Activated CD8-positive, alpha-beta memory T cell treated with anti-CD3 and anti-CD28 coated beads for 24 hours (primary cell): ENCODE measurements around the gene ALDH3B2.
A peak's percentile ranks its signal among the peaks of the same experiment; 100 is the strongest.
"Not testable (repeated sequence)": the region's sequence is repeated elsewhere in the genome, so short reads cannot be mapped to it uniquely, and the experiment has no call there.

ENCODE experiments used
- DNase-seq: peaks from one replicate; pipeline ENCODE4 v3.0.0-alpha.2; 2020

ALDH3B2 gene

DNA sequence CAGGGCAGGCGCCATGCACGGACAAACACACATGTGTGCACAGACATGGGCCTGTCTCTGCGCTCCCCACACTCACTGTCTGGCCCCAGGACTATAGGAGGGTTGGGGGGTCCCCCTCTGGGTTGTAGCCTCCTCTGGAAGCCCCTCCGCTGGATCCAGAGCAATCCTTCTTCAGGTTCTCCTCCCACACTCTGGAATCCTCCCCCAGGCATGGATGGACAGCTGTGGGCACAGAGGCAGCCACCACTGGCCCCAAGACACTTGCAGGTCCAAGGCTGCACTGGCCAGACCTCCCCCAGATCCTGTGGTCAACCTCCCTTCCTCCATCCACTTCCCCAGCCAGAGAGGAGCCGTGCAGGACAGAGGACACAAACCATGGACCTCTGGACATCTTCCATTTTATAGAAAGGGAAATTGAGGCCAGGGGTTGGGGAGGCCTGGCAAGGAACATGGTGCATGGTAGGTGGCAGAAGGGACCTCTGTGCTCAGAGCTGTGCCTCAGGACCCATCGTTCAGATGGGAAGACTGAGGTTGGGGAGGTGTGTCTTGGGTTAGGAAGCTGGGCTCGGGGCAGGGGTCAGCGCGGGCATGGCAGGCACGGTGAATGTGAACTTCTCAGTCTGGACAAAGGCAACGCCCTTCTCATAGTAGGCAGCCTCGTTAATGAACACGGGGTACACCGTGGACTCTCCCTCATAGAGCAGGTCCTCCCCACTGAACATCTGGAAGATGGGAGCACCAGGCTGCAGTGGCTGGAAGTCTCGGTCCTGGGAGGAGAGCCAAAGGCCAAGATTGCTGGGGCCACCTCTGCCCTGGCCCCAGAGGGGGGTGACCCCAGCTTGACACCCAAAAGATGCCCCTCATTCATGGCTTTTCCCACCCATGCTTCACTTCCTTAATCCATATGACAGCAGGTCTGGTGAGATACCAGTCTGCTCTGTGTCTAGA is 32.0 kb downstream of the ALDH3B2 start:
- no peak for DNase-seq

DNA sequence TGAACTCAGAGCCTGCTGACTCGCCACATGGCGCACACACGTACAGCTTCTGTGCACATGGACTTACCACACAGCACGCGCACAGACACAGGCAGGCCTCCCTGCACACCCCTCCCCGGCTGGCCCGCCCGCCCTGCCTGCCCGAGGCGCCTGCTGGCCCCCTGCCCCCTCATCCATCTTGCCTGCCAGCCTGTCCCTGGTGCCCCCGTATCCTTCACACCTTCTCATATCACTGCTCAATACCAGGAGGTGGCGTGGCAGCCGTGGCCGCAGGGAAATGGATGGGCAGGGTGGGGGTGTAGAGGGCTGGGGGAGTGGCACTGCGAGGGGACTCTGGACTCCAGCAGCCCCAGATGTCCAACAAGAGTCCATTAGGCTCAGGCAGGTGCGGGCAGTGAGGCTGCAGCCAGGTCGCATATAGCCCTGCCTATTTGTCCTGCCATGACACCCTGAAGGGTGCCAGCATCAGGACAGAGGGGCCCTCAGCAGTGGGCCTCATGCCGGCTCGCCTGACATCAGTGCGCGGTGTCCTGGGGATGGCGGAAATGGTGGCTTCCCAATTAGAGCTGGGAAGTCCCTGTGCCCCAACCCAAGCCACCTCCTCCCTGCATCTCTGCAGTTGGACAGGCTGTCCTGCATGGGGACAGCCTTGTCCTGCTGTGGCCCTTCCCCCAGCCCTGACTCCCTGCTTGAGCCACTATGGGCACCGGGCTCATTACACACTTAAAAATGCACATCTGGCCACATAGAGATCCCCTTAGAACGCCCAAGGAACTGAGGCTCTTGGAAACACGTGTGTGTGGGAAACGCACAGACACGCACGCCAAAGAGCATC is 32.9 kb downstream of the ALDH3B2 start:
- no peak for DNase-seq

DNA sequence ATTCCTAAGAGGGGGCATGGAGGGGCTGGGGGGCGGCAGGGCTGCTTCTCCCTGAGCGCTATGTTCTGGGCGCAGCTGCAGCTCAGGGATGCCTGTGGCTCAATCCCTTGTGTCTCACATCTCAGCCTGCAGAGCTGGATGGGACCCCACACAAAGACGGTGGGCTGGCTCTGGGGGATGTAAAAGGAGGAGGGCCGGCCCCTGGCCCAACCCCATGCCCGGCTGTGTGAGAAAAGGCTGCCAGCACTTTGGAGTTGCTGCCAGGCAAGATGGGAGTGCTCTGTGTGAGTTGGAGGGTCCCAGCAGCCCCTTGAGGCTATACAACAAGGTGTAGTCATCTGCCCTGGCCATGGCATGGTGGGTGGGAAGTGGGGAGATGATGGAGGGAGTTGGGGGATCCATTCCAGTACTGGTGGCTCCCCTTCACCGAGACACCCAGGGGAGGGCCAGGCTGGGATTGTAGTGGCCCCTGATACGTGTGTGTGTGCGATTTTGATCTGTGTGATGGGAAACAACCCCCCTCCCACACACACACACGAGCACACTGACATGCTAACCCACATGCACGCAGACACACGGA is 33.6 kb downstream of the ALDH3B2 start:
- DNase-seq, result no peak

DNA sequence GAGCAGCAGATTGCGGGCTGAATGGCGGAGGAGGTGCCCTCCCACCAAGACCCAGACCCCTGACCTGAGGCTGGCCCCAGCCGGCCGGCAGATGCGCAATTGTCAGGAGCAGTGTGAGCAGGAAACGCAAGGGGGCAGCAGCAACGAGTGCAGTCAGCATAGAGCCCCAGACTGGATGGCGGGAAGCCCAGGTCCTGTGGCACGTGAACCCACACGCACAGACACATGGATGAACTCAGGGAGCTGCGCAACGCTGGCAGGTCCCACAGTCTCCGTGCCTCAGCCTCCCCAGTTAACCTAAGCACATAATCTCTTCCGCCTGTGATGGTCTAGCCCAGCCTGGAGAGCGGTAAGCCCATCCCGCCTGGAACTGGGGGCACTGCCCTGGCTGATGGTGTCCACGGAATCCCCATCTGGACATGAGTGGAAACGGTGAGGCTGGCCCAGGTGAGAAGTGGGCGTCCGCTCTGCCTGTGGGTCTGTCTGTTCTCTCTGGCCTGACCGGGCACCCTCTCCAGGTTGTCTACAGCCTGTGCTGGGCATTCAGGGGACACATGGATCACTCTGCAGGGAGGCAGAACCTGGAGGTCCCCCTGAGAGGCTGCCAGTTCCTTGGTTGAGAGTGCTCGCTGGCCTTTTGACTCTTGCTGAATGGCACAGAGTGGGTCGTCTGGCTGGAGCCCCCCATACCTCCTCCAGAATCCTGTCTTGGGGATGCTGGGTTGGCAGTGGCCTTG is 34.2 kb downstream of the ALDH3B2 start:
- peak; percentile 81 for DNase-seq

DNA sequence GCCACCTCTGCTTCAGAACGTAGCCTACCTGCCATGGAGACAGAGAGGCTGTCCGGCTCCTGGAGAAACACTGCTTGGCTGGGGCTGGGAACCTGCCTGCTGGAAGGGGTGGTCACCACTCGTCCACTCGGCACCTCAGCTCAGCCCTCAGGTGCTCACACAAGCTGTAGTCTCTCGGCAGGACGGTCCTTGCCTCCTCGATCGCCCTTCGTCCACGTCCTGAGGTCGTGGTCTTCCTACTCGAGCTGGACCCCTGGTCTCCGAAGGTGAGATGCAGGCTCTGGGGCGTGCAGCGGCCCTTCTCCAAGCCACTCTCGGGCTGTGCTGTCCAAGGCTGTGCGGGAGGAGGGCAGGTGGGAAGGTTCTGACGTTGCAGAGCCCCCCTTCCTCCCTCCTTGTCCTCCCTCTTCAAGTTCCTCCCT is 35.0 kb downstream of the ALDH3B2 start, which contains the start of gene TBX10:
TSS of gene TBX10 (minus strand) at position 326 of the 422 bp plus-strand sequence. CDS start at position 35, 291 bp downstream.
- no peak for DNase-seq

DNA sequence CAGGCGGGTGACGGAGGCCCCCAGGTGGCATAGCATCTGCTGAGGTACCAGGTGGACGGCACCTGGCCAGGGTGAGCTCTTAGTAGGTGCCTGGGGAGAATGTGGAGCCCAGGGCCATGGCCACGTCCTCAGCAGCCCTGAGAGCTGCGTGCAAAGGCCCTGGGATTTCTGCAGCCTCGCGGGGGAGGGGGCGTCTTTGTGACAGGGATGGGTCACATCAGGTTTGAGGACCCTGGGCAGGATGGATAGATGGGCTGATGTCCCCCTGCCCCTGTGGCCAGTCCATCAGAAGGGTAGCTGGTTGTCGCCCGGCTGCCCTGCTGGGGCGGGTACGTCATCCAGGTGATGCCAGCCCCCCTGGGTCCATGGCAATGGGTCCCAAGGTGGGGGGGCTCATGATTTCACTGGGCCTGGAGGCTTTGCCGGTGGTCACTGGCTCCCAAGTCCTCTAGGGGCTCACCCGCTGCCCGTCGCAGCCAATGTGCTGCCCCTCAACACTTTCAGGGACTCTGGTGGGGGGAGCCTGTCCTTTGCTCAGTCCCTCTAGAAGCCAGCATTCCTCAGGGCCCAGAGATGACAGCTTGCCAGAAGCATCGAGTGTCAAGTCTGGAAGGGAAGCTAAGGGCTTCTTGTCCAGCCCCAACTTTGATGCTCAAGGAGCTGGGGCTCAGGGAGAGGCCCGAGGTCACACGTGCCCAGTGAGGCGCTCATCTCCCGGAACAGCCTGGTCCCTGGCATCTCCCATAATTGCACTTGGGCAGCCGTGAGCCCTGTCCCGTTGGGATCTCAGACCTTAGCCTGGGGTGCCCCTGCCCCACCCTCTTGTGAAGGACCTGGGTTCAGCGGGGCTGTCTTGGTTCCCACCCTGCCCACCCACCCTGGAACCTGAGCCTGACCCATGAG is 35.6 kb downstream of the ALDH3B2 start:
- DNase-seq, result no peak

DNA sequence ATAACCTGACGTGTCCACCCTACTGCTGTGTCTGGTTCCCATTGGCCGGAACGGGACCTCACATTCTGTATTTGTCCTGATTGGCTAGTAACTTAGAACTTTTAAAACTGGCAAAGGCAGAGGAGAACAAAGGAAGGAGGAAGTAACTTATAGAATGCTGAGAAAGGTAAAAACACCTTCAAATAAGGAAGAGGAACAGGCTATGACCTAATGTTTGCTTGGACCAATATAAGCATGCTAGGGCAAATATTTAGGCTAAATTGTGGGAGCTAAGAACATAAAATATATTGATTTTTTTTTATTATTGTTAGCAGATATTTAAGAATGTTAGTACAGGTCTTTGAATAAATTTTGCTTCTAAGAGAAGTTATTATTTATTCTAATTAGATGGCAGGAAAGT is 37.0 kb downstream of the ALDH3B2 start:
- DNase-seq, result not testable (repeated sequence)

DNA sequence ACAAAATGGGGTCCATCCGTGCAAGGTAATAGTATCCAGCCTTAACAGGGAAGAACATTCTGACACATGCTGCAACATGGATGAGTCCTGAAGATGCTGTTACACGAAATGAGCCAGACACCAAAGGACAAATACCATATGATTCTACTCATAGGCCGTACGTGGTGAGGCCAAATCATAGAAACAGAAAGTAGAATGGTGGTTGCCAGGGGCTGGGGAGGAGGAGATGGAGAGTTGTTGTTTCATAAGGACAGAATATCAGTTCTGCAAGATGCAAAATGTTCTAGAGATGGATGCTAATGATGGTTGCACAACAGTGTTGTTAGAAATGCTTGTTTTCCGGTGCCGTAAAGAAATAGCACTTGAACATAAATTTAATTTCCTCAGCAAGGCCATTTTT is 37.5 kb downstream of the ALDH3B2 start:
- no peak for DNase-seq

DNA sequence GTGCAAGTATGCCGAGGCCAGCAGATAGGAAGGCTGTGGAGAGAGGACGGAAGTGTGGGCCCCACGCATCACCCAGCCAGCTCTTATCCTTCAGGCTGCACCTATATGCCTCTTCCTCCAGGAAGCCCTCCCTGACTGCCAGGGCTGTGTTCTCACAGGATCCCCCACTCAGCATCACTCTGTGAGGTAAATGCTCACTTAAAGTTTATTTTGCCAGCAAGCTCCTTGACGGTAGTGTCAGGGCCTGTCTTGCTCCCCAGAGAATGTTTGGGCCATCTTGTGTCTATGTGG is 39.2 kb downstream of the ALDH3B2 start:
- no peak for DNase-seq

DNA sequence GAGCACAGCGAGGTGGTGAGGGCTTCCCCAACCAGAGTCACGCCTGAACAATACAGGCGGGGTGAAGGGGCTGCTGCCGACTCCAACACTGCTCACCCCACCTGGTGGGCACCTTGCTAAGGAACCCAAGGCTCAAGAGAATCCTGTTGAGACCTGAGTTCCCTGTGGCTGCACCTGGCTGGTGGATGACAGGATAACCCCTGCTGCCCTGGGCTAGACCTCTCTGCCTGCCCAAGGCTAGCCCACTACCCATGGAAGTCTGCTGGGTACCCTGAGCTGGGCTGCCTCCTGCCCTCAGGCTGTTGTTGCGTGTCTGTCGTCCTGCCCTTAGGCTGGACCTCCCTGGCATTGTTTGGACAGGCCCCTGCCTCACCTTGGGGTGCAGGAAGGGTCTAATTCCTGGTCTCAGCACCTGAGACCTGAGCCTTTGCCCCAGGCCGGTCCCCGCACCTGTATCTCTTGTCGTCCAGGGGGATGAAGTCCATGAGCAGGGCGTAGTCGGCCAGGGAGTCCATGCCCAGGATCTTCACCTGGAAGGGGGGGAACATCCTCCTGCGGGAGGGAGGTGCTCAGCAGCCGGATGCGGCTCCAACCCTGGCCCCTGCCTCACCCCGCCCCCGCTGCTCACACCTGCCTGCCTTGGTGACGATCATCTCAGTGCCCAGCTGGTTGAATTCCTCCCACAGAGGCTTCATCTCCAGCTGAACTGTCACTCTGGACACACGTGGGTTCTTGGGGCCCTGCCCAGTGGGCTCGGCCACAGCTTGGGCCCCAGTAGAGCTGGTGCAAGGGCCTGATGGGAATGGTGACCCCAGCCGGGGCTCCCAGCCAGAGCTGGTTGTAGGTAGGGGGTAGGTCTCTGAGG is 39.8 kb downstream of the ALDH3B2 start:
- no peak for DNase-seq

DNA sequence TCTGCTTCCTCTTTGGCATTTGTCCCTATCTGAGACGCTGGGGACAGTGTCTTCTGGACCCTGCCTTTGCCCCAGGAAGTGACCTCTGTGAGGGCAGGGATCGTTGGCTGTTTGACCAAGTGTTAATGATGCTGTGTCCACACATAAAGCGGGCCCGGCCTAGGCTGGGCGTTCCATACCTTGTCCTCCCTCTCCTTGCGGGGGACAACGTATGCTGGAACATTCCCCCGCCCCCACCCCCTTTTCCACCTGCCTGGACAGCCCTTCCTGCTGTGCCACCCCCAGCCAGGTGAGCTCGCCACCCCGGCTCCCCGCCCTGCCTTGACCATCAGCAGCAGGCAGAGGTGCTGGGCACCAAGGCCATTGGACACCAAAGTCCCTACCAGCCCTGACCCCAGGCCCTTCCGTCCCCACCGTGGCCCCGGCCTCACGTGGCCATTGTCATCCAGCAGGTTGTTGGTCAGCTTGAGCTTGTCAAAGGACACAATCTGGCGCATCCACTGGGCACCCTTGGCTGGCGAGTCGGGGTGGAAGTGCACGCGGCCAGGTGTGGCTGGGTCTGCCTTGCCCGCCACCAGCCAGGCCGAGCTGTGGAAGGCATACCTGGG is 40.6 kb downstream of the ALDH3B2 start:
- no peak for DNase-seq

DNA sequence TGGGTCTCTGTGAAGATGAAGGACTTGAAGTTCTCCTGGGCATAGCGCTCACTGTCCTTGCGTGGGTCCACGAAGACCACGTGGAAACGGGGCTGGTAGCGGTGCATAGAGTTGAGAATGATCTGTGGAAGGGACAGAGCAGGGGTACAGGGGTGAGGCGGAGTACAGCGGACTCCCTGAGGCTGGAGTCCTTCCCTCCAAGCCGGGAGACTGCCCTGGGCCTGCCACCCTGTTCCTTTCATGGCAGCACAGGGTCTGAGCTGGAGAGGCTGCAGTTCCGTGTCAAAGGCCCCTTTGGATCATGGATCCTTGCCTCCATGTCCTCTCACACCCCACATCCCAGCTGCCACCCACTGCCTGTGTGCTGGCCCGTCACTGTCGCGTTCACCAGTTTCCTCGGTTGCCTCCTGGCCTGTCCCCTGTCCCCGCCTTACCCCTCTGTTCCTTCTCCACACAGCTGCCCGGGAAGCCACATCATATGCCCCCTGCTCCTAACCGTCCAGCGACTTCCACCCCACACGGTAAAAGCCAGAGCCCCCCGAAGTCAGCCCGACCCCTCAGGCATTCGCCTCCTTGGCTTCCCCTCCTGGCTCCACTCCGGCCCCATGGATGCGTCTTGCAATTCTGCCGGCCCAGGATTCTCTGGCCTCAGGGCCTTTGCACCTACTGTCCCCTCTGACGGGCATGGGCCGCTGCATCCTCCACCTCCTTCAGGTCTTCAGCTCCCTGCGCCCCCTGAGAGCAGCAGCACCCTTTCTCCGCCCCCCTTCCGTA is 41.3 kb downstream of the ALDH3B2 start:
- no peak for DNase-seq

DNA sequence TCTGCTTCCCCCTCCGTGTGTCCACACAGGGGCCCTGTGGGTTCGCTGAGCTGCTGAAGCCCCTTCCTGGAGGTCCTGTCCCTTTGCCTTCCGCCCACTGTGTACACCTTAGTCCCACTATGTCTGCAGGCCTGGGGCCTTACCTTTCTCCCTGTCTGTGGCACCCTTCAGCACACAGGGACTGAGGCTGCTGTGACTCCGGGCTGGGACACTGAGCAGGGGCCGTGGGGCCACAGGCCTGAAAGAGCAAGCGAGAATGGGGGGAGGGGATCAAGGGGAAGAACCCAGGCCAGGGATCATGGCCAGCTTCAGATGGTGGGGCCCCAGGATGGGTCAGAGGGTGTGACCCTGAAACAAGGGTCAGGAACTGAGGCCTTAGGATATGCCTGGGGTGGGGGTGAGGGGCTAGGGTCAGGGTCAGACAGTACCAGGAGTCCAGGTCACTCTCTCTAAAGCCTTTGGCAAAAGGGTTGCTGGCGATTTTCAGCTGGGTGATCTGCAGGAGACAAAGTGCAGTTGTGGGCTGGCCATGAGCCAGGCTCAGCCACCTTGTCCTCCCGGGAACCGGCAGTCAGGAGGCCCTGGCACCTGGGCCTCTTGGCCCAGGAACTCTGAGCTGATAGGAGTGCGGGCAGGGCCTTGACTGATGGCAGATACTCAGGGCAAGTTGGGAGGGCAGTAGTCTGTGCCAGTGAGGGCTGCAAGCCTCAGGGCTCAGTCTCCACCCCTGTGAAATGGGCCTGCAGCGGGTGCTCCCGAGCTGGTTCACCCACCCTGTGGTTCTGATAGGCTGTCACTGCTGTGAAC is 42.0 kb downstream of the ALDH3B2 start:
- DNase-seq, result no peak

DNA sequence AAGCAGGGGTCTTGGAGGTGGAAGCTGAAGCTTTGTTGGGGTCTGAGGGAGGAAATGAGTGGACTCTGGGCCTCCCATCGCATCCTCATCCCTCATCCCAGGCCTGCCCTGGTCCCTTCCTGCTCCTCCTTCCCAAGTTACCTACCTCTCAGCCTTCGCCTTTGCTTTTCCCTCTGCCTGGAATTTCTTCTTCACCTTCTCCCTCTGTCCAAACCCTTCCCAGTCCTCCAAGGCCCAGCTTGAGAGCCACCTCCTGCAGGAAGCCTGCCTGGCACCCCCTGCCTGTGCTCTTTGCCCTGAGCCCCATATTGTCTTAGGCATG is 42.6 kb downstream of the ALDH3B2 start:
- DNase-seq, result no peak

DNA sequence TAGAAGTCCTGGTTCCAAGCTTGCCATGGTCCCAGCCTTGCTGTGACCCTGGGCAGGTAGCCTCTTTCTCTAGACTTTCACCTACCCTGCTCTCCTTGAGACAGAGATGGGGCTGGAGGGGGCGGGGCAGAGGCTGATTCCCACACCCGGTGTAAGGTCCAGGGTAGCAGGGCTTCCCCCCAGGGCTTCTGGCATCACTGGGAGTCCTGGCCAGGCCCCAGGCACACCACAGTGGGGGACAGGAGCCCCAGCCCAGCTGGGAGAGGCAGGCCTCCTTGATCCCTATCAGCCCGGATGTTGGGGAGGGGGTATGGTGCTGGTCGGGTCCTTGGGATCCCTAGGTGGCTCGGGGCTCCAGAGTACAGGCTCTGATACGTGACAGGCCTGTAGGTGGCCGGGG is 43.0 kb downstream of the ALDH3B2 start:
- no peak for DNase-seq

DNA sequence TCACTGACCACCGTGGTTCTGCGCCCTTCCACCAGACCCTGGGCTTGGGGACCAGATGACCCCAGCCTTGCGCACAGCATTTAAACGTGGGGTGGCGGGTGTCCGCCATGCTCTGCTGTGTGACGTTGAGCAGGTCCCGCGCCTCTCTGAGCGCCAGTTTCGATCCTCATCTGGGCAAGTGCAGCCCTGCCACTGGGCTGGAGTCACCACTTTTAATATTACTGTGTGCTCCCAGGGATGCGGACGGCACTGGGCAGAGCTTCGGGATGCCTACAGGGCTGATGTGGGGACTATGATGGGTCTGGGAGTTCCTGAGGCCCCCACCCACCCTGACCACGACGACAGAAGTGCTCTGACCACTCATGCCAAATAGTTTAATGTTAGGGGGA is 43.5 kb downstream of the ALDH3B2 start:
- DNase-seq, result no peak

DNA sequence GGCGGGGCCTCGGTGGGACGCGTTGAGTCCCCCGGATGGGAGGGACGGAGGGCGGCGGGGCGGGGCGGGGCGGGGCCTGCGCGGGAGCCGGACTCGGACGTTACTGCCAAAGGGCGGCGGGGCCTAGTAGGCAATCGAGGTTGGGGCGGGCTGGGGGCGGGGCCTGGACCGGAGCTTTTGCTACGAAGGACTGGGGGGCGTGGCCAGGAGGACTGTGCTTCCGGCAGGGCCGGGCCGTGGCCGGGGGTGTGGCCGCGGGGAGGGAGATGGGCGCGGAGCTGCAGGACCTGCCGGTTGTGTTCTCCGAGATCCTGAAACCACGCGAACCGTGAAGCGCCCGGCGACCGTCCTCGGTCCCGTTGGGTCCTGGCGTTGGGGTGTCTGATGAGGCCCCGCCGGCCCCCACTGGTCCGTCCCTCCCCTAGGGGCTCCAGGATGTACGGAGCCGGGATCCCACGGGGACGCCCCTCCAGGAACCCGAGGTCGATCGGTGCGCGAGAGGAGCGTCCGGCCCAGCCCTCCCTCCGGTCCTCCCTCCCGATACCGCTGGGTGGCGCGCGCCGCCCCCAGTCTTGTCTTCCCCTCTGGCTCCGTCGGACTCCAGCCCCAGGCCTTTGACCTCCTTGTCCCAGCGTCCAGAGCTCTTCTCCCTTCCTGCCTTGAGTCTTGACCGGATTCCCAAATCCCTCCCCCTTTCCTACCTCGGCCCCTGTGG is 44.0 kb downstream of the ALDH3B2 start:
- DNase-seq, result peak; percentile 98
